Stomach smooth muscle (tissue), 2 donors: ENCODE data around the gene SHLD1.
"Not testable (repeated sequence)": the region's sequence is repeated elsewhere in the genome, so short reads cannot be mapped to it uniquely, and the experiment has no call there.

Experiments used
- H3K27ac ChIP-seq: one replicate; pipeline ENCODE4 v1.7.0; 2013; ENCODE audit warnings: mild to moderate bottlenecking, low read length, inconsistent platforms
- H3K27me3 ChIP-seq, 2 donors: one replicate each; pipeline ENCODE4 v1.7.0; 2013; ENCODE audit warnings: low read length in 2 of 2; ENCODE audit not compliant: insufficient read depth in 2 of 2, control insufficient read depth in 1 of 2
- H3K36me3 ChIP-seq, 2 donors: one replicate each; pipeline ENCODE4 v1.7.0; 2013; ENCODE audit warnings: low read length in 2 of 2; ENCODE audit not compliant: control insufficient read depth in 2 of 2, insufficient read depth in 2 of 2
- H3K4me1 ChIP-seq: one replicate; pipeline ENCODE4 v1.7.0; 2013; ENCODE audit warnings: low read length; ENCODE audit not compliant: control insufficient read depth, insufficient read depth
- H3K4me3 ChIP-seq, 2 donors: one replicate each; pipeline ENCODE4 v1.7.0; 2013; ENCODE audit warnings: low read length in 2 of 2
- H3K9ac ChIP-seq, 2 donors: one replicate each; pipeline ENCODE4 v1.7.0; 2013; ENCODE audit warnings: low read length in 2 of 2, mild to moderate bottlenecking in 1 of 2
- H3K9me3 ChIP-seq, 2 donors: one replicate each; pipeline ENCODE4 v1.7.0; 2013; ENCODE audit warnings: low read length in 2 of 2; ENCODE audit not compliant: control insufficient read depth in 2 of 2
- donor health status: healthy.
- donor health status: Pancreatic carcinoma.

Gene SHLD1

GRCh38 chr20:5719861-5720403, 30.3 kb upstream of the SHLD1 start:
- H3K4me3 ChIP-seq = no peak overlapping the region
- H3K4me1 ChIP-seq = peaks cover 15% of the 10 kb centered on the region
- no peaks in the 10 kb centered on the region for H3K27me3 ChIP-seq
- no peak overlapping the region for H3K27ac ChIP-seq
- no peaks in the 10 kb centered on the region for H3K36me3 ChIP-seq
- H3K9me3 ChIP-seq = peaks cover 0 to 4% of the 10 kb centered on the region in 2 donors
- no peak overlapping the region for H3K9ac ChIP-seq

DNA sequence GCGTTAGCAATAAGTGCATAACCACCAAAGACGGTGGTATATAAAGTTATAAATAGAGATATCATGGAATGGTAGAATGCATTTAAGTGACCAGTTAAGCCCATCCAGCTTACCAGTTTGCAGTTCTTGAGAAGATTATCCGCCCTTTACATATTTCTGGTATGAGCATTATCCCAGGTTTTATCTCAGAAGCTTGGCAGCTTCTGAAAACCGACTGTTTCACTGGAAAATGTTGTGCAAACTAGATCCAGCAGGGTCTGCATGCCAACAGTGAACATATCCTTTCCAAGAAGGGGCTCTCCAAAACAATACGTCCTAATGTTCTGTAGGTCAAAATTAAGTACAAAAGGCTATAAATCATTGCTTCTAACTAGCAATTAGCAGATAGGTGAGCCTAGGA, 29.5 kb upstream of the SHLD1 start:
- Histone ChIP-seq H3K27me3 (no peaks in the 10 kb centered on the region), H3K9me3 (no peaks in the 10 kb centered on the region), H3K36me3 (no peaks in the 10 kb centered on the region), H3K9ac (no peak overlapping the region), H3K27ac (no peak overlapping the region), H3K4me3 (no peak overlapping the region), H3K4me1 (peaks cover 15% of the 10 kb centered on the region)

DNA sequence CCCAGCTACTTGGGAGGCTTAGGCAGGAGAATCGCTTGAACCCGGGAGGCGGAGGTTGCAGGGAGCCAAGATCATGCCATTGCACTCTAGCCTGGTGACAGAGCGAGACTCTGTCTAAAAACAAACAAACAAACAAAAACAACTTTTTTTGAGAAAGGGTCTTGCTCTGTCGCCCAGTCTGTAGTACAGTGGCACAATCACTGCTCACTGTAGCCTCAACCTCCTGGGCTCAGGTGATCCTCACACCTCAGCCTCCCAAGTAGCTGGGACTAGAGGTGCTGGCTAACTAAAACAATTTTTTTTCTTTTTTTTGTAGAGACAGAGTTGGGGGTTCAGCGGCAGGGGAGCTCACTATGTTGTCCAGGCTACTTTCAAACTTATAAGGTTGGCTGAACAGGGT, 28.8 kb upstream of the SHLD1 start:
- H3K9me3 ChIP-seq, H3K4me3 ChIP-seq, H3K9ac ChIP-seq, H3K27ac ChIP-seq, H3K27me3 ChIP-seq, H3K36me3 ChIP-seq: not testable (repeated sequence)
- peaks cover 15% of the 10 kb centered on the region for H3K4me1 ChIP-seq

- Histone ChIP-seq H3K9ac (no peak overlapping the region), H3K27me3 (no peaks in the 10 kb centered on the region), H3K27ac (no peak overlapping the region), H3K36me3 (no peaks in the 10 kb centered on the region), H3K9me3 (no peaks in the 10 kb centered on the region), H3K4me3 (no peak overlapping the region), H3K4me1 (peaks cover 15% of the 10 kb centered on the region)
These were observed 27.3 kb upstream of the SHLD1 start for GRCh38 chr20:5722927-5723326.

- not testable (repeated sequence) for H3K4me3 ChIP-seq, H3K27me3 ChIP-seq, H3K36me3 ChIP-seq, H3K9me3 ChIP-seq, H3K4me1 ChIP-seq, H3K9ac ChIP-seq, H3K27ac ChIP-seq
These were observed 25.1 kb upstream of the SHLD1 start for GRCh38 chr20:5725183-5725463.

GRCh38 chr20:5727018-5727515, 23.1 kb upstream of the SHLD1 start:
- peaks cover 21% of the 10 kb centered on the region for H3K4me1 ChIP-seq
- no peak overlapping the region for H3K4me3 ChIP-seq
- H3K27ac ChIP-seq = no peak overlapping the region
- H3K9ac ChIP-seq = no peak overlapping the region
- H3K27me3 ChIP-seq = no peaks in the 10 kb centered on the region
- H3K36me3 ChIP-seq = no peaks in the 10 kb centered on the region
- H3K9me3 ChIP-seq = no peaks in the 10 kb centered on the region

DNA sequence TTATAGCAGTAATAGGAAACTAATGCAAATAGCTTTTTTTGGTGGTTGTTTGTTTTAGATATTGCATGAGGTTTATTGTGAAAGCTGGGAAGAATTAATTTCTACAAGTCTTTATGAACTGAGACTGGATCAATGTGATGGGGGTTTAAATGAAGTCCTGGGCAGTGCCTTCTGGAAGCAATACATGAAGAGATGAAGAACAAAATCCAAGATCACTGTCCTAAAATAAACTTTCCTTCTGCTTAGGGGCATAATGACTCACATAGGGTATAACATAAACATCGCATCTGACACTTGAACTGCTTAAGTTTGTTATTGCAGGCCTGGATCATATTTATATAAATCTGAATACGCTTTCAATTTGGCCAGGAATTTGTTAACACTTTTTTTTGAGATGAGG, 20.9 kb upstream of the SHLD1 start:
- H3K27ac ChIP-seq = peak overlapping the region; percentile 89

GRCh38 chr20:5730131-5730530, 20.1 kb upstream of the SHLD1 start:
- Histone ChIP-seq H3K9me3 (no peaks in the 10 kb centered on the region), H3K27me3 (no peaks in the 10 kb centered on the region), H3K9ac (no peak overlapping the region), H3K4me3 (no peak overlapping the region), H3K36me3 (no peaks in the 10 kb centered on the region), H3K4me1 (peaks cover 30% of the 10 kb centered on the region), H3K27ac (peak overlapping the region; percentile 89)

More for the DNA sequence above, 20.9 kb upstream of the SHLD1 start:
- Histone ChIP-seq H3K9ac (no peak overlapping the region), H3K27me3 (no peaks in the 10 kb centered on the region), H3K4me1 (peaks cover 30% of the 10 kb centered on the region), H3K36me3 (no peaks in the 10 kb centered on the region), H3K4me3 (no peak overlapping the region), H3K9me3 (no peaks in the 10 kb centered on the region)

DNA sequence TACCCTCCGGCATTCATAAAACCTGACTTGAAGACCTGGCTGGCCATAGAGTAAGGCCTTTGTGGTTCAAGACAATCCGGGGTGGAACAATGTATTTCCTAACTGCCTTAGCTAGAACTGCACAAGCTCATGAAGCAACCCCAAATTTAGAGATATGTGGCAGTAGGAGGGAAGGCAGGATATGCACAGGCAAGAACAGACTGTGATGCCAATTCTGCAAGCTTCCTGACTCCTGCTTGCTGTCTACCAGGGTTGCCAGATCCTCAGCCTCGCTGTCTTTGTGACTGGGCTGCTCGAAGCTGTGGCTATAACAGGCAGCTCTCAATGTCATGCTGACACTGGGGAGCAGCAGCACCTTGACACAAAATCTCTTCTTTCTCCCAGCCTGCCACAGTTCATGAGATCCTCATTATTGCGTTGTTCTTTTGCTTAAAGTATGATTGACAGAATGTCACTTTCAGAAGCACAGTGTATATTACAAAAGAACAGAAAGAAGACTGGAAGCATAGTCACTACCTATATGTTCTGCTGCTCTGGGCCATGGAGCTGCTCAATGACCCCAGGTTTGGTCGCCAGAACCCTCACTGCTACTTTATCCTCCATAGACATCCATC, 18.3 kb upstream of the SHLD1 start:
- peak overlapping the region; percentile 39 to 42 for H3K9ac ChIP-seq
- H3K36me3 ChIP-seq = no peaks in the 10 kb centered on the region
- H3K4me3 ChIP-seq = peak overlapping the region in 1 of 2 donors; percentile 22
- H3K4me1 ChIP-seq = peaks cover 31% of the 10 kb centered on the region
- peak overlapping the region; percentile 89 for H3K27ac ChIP-seq
- H3K27me3 ChIP-seq = no peaks in the 10 kb centered on the region
- no peaks in the 10 kb centered on the region for H3K9me3 ChIP-seq

DNA sequence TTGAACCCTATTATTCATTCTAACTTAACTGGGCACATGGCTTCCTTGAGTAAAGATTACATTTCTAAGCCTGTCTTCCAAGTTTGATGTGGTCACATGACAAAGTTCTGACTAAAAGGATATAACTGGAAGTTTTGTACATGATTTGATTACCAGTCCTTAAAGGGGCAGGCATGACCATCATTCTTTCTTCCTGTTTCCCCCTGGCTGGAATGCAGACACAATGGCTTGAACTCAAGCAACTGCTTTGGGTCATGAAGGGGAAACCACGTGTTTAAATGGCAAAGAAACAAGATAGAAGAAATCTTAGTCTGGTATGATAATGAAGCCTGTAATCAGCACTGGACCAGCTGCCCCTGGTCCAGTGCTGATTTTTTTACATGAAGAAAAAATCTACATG, 15.6 kb upstream of the SHLD1 start:
- Histone ChIP-seq H3K27me3 (no peaks in the 10 kb centered on the region), H3K4me3 (no peak overlapping the region), H3K4me1 (peaks cover 33% of the 10 kb centered on the region), H3K36me3 (no peaks in the 10 kb centered on the region), H3K9ac (no peak overlapping the region), H3K9me3 (no peaks in the 10 kb centered on the region), H3K27ac (no peak overlapping the region)

DNA sequence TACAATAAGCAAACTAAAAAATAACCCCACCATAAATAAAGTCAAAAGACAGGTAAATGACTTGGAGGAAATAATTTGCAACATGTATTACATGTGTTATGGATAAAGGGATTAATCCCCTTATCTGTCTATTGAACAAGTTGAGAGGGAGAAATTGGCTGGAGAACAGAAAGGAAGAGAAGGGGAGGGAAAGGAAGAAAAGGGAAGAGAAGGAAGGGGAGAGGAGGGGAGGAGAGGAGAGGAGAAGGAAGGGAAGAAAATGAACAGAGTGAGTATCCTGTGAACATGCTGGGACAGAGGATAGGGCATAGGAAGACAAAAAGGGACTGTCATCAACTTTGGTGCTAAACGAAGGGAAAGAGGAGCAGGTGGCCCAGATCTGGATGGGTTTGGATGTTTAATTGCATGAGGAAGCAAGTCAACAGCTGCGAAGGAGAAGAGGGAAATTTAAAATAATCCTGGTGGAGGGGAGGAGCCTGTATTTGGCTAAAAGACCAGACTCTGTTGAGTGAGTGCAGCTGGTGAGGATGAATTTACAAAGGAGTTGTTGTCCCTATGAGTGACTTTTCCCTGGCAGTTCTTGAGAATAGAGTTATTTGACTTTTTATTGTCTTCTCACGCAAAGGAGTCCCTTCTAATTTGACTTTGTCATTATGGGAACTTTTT, 14.2 kb upstream of the SHLD1 start:
- Histone ChIP-seq H3K27ac (no peak overlapping the region), H3K36me3 (no peaks in the 10 kb centered on the region), H3K9ac (no peak overlapping the region), H3K27me3 (no peaks in the 10 kb centered on the region), H3K4me1 (peaks cover 22% of the 10 kb centered on the region), H3K9me3 (no peaks in the 10 kb centered on the region), H3K4me3 (no peak overlapping the region)
